Limb (tissue), 2 donors: Measurements from ENCODE around the gene OSBPL6.
A peak's percentile ranks its signal among the peaks of the same experiment; 100 is the strongest.
"Not testable (repeated sequence)": the region's sequence is repeated elsewhere in the genome, so short reads cannot be mapped to it uniquely, and the experiment has no call there.

Experiments used
- DNase-seq, 2 donors: peaks; one replicate each; pipeline ENCODE4 v3.0.0-alpha.2; 2016; ENCODE audit errors: extremely low spot score in 2 of 2

OSBPL6 gene

DNA sequence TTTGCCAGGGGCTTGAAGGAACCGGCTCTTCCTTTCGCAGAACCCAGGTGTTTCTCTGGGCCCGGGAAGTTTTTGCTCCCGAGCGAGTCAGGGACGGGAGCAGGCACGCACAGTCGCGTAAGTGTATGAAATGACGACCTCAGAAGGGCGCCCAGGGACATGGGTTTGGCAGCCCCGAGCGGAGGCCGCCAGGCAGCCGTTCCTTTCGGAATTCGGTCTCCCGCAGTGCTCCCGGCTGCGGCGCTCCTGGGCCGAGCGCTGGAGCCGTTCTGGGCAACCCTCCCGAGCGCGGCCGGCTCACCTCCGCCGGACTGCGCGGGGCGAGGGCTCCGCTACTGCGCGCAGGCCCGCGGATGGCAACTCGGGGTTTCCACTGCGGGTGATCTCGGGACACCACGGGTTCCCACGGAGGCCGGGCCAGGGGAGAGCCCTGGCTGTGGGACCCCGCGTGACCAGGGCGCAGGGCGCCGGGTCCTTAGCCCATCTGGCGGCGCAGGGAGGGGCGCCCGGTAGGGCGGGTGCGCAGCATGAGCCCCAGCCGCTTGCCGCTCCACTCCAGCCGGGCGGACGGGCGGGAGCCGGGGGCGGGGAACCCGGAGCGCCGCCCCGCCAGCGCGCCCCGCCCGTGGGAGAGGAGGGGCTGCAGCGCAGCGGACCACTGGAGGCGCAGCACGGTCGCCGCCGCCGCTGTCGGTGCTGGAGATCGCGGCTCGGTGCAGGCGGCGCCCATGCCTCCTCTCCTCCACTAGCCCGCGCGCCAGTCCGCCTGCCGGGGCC, at the start of gene OSBPL6:
TSS of gene OSBPL6 (plus strand) at position 690 of the 777 bp plus-strand sequence. CDS start 111,673 bp downstream, outside the sequence.
- DNase-seq: peak; percentile 83 to 90

DNA sequence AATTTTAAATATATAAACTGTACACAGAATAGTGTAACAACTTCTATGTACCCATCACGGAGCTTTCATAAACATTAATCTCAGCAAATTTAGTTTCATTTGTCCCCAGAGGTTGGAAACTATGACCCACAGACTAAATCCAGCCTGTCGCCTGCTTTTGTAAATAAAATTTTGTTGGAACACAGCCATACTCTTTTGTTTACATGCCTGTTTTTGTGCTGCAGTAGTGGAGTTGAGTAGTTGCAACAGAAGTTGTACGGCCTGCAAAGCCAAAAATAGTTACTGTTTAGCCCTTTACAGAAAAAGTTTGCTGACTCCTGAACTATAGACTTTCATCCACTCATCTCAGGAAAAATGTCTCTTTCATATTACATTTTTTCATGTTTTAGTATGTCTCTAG, 42.3 kb upstream of the OSBPL6 start:
- DNase-seq: peak in 1 of 2 donors; percentile 9

DNA sequence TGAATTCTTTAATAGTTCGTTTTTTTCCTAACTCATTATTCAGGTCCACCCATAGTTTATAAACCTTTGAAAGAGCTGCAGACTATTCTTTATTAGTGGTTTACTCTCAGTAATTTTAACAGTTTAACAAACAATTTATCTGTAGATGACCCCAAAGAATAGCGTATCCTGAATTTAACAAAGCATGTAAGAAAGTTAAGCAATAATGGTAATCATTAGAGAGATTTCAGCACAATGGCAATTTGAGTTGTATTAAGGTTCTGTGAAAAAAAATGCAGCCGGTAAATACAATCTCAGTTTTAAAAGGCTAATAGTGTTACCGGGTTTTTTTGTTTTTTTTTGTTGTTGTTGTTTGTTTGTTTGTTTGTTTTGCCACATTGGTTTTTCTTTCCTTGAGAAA, 41.8 kb upstream of the OSBPL6 start:
- DNase-seq: no peak

DNA sequence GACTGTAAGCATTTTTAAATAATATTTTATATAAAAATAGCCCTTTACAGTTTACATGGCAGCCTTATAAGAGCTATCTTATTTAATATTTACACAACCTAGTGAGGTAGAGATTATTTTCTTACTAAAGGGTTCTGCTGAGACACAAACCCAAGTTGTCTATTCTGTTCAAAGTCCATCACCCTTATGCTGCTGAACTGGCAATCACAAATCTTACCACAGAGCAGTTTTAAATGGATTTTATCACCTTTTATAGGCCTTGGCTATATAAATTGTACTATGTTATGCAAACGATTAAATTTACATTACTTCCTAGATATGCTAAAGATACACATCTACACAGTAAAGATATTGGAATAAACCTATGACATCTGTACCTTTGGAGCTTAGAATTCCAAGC, 41.3 kb upstream of the OSBPL6 start:
- no peak for DNase-seq

DNA sequence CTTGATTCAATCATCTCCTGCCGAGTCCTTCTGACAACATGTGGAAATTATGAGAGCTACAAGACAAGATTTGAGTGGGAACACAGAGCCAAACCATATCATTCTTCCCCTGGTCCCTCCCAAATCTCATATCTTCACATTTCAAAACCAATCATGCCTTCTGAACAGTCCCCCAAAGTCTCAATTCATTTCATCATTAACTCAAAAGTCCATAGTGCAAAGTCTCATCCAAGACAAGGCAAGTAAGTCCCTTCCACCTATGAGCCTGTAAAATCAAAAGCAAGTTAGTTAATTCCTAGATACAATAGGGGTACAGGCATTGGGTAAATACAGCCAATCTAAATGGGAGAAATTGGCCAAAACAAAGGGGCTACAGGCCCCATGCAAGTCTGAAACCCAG, 40.4 kb upstream of the OSBPL6 start:
- DNase-seq: not testable (repeated sequence)

DNA sequence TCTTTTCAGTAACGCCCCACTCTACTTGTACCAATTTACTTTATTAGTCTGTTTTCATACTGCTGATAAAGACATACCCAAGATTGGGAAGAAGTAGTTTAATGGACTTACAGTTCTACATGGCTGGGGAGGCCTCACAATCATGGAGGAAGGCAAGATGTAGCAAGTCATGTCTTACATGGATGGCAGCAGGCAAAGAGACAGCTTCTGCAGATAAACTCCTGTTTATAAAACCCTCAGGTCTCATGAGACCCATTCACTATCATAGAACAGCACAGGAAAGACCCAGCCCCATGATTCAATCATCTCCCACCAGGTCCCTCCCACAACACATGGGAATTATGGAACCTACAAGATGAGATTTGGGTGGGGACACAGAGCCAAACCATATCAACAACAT, 38.8 kb upstream of the OSBPL6 start:
- DNase-seq: no peak

DNA sequence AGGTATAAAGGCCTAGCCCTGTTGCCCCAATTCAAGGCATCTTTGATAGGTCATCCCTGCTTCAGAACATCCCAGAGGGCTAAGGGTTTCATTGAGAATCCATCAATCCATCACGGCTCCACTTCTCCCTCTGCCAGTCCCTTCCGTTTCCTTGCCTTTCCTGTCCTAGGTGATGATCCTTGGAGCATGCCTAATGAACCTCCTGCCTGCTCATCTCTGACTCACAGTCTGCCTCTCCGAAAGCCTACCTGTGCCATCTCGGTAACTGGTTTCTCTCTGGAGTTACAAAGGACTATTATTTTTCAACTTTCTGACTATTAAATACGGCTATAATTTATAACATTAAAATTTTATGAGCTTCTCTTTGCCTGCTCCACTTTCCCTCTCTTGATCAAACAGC, 36.7 kb upstream of the OSBPL6 start:
- DNase-seq: no peak

DNA sequence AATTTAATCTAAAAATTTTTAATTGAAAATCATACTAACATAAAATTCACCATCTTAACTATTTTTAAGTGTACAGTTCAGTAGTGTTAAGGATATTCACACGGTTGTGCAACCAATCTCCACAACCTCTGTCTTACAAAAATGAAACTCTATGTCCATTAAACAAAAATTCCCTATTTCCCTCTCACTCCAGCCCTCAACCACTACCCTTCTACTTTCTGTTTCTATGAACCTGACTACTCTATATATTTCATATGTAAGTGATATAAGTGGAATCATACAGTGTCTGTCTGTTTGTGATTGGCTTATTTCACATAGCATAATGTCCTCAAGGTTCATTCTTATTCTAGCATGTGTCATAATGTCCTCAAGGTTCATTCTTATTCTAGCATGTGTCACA, 34.3 kb upstream of the OSBPL6 start:
- DNase-seq: no peak

DNA sequence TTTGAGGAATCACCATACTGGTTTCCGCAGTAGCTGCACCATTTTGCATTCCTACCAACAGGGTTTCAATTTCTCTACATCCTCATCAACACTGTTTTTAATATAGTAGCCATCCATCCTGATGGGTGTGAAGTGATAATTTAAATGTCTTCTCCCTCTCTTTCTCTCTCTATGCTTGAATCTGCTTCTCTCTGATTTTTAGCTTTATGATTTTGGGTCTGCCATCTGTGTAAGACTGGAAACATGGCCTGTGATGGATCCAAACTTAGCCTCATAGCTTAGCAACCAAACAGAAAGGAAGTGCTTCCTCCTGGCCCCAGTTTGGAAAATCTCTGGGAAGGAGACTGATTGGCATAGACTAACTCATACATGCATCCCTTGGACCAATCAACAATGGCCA, 33.7 kb upstream of the OSBPL6 start:
- no peak for DNase-seq

DNA sequence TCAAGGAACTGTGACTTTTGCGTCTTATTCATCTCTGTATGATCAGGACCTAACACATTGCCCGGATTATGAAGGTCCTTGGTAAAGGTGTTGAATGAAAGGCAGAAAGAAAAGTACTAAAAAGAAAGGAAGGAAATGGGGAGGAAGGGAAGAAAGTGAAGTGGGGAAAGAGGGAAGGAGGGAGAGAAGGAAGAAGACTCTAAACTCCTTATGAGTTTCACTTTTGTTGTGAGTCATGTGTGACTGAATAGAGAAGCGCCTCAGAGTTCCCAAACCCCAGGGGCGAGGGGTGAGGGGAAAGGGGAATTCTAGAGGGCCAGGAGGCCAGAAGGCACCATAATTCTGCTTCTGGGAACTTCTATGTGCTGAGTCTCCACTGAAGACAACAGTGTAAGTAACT, 30.9 kb upstream of the OSBPL6 start:
- no peak for DNase-seq

DNA sequence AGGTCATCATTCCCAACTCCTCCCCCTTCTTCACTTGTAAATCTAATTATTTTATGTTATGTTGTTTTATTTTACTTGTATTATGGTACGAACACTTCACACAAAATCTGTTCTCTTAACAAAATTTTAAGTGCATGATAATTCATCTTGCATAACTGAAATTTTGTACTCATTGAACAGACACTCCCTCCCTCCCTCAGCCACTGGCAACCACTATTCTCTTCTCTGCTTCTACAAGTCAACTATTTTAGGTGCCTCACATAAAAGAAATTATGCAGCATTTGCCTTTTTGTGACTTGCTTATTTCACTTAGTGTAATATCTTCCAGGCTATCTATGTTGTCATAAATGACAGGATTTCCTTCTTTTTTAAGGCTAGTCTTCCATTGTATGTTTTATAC, 30.4 kb upstream of the OSBPL6 start:
- no peak for DNase-seq

DNA sequence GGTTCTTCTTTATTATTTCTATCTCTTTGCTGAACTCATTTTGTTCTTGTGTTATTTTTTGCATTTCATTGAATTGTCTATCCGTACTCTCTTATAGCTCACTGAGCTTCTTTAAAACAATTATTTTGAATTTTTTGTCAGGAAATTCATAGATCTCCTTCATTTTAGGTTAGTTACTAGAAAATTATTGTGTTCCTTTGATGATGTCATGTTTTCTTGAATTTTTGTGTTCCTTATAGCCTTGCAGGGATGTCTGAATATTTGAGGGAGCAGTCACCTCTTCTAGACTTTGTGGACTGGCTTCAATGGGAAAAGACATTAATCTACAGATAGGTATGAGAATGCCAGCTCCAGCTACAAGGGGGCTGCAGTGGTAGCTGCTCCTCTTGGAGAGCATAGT, 20.7 kb upstream of the OSBPL6 start:
- DNase-seq: no peak

DNA sequence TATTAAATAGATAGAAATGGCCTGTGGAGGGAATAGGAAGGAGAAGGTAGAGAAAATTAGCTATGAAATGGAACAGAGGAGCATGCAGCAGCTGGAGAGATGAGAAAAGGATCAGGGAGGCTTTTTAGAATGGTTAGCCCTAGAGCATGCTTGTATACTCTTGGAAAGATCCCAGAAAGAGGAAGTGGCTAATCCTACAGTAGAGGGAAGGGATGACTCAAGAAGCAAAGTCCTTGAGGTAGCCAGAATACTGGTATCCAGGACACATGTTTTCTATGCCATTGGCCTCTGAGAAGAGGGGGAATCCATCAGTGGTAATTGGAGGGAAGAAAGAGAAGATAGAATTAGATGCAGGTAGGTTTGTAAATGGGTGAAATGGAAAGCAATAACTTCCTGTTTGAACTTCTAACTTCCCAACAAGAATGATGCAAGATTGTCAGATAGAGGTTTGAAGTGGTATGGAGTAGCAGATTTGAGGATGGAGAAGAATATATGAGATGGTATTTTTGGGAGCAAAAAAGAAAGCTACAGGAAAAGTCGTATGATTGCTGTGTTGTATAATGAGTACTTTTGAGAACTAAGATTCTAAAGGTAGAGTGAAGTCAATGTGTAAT, 17.1 kb upstream of the OSBPL6 start:
- DNase-seq: no peak

DNA sequence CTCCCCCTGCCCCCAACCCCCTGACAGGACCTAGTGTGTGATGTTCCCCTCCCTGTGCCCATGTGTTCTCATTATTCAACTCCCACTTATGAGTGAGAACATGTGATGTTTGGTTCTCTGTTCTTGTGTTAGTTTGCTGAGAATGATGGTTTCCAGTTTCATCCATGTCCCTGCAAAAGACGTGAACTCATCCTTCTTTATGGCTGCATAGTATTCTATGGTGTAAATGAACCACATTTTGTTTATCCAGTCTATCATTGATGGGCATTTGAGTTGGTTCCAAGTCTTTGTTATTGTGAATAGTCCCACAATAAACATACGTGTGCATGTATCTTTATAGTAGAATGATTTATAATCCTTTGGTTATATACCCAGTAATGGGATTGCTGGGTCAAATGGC, 13.7 kb upstream of the OSBPL6 start:
- DNase-seq: not testable (repeated sequence)

DNA sequence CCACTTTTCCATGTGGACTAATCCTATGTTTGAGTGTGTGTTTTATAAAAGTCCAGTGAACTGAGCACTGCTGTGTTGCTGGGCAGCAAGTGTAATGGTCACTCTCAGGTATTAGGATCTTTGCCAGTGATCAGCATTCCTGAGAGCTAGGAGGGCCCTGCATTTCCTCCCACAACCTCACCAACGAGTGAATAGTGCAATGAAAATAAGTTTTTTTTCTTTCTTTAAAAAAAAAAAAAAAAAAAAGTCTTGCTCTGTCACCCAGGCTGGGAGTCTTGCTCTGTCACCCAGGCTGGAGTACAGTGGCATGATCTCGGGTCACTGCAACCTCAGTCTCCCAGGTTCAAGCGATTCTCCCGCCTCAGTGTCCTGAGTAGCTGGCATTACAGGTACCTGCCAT, 6.5 kb upstream of the OSBPL6 start:
- no peak for DNase-seq

DNA sequence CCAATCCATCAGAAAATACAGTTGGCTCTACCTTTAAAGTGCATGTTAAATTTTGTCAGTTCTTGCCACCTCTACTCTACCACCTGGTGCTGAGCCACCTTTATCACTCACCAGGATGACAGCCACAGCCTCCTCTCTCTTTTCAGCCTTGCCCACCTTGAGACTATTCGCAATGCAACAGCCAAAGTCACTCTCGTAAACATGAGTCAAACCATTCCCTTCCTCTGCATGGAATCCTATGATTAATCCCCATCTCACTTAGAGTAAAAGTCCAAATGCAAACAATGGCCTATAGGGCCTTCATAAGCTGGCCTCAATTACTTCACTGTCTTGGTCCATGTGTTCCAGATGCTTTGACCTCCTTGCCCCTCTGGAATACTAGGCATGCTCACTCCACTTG, 5.8 kb upstream of the OSBPL6 start:
- DNase-seq: no peak

DNA sequence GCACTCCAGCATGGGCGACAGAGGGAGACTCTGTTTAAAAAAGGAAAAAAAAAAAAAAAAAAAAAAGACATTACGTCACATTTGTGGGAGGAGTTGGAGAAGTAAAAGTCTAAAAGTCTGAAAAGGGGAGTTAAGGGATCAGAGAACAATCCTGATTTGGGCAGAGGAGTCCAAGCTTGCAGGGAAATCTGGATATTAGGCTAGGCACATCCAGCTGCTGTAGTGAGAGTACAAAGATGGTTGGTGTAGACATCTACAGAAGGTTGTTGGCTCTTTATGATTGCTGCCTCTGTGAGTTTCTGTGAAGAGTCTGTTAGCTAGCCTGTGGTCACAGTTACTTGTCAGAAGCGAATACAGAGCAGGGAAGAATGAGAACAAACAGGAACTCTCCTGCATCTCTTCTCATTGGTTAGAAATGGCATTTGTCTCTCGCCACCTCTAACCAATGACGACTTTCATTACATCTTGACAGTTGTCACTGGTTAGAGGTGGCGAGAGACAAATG, 3.3 kb upstream of the OSBPL6 start:
- no peak for DNase-seq

DNA sequence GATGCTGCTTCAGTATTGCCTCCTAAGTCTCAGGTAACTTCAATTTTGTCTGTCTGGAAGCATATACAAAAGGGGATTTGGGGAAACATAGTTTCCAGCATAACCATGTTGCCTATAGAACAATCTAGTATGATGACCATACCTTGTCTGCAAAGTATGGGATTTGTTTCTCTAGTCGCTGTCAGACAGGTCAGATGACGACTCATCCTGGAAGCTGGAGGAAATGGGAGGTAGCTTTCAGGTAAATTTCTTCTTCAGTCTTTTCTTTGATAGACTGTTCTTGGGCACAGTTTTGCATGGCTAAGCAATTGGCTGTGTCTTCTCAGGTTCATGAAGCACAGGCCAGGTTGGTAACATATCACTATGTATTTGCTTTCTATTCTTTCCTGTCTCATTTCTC, 2.8 kb upstream of the OSBPL6 start:
- no peak for DNase-seq

DNA sequence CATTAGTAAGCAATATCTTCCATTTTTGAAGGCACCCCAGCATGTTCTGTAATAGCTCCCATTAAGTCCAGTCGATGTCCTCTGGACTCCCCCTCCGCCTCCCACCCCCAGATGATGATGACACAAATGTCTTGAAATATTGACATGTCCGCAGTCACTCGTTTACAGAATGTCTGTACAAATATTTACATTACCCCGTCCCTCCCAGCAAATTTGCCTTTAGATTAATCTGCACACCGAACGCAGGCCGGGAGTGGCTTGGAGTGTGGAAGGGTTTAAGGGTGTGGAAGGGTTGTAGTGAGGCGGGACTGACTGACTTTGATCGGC, 853 bp upstream of the OSBPL6 start:
- DNase-seq: no peak

DNA sequence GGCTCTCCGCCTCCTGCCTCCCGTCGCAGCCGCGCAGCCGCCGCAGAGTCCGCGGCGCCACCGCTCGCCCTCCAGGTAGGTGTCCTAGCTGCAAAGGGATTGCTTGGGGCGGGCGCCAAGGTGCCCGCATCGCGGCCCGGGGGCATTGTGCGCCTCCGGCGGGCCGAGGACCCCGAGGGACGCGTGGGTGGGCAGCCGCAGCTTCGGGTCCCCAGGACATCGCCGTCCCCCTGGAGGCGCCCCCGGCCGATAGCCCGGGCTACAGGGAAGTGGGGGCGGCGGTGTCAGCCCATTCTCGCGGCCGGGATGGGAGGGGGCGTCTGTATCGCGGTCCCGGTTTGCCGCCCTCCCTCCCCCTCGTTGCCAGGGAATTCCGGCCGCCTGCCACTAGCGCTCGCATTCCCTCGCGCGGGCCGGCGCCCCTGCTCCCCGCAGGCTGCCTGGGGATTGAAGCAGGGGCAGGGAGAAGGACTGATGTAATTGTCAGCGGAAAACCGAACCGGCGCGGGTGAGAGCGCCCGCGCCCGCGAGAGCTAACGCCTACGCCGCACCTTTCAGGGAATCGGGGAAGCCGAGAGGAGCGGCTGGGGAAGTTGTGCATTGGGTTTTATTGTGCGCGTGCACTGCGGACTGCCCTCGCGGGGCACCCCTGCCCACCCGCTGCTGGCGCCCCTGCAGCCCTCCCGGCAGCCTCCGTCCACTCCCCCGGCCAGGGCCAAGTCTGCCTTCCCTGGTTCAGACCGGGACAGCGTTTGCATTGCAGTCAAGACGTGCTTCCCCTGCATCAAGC, 483 bp downstream of the OSBPL6 start:
- DNase-seq: peak; percentile 29 to 77

DNA sequence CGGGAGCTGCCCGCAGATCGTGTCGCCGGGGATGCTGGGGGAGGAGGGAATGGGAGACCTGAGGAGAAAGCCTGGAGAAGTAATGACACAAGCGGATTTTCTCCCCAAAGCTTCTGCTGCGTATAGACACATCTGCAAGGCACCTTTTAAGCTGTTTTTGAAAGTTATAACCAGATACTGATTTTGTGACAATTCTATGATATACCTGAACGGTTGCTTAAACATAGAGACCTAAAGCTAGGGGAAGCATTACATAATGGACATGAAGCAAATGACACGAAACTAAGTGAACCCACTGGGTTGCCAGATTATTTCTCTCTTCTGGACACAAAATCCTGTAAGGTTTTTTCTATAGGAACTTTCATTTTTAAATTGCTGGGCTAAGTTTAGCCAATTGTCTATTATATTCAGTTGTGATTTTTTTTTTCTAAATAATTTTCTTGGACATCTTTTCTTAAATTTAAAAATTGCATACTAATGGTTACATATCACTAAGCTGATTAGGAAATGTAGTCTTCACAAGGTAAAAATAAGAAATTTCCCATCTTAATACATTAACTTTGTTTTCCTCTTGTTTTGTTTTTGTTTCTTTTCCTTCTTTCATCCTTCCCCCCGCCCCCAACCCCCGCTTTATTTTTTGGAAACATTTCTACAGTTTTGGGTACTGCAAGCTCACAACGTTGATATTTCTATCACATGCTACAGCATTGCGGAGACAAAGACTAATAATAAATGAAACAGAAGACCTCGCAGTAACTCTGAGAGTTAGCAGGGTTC, 1.3 kb downstream of the OSBPL6 start:
- no peak for DNase-seq

DNA sequence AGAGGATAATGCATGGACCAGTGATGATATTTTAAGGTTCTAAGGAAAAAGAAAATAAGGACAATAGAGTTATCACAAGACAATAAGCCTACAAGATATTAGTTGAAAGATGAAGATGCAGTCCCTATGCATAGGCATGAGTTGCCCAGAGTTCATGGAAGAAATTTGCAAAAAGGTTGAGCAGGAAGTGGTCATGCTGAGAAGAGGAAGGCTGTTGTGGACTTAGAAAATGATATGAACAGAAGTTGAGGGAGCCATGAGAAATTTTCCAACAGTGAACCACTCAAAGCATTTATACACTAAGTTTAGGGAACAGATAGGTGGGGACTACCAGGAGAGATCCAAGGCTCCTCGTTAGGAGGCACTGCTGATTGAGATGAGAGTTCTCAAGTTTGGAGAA, 3.5 kb downstream of the OSBPL6 start:
- no peak for DNase-seq
